WTC11 (cell line): ENCODE data around the gene PDCD1.

Experiments
- GABPB1 ChIP-seq: sonication (generic); formaldehyde crosslinking; IDR thresholded peaks from 2 replicates; pipeline ENCODE4 v1.8.1; 2023; ENCODE audit warnings: mild to moderate bottlenecking, missing genetic modification reagents
- NR1H2 ChIP-seq: sonication (generic); formaldehyde crosslinking; IDR thresholded peaks from 2 replicates; pipeline ENCODE4 v1.9.0; 2021; ENCODE audit warnings: mild to moderate bottlenecking, moderate library complexity, missing genetic modification reagents
- TF ChIP-seq, protein P1 (sequence below): fragments of 200-600 bp; IDR thresholded peaks from 2 replicates; pipeline ENCODE4 v1.8.0; 2022; ENCODE audit warnings: antibody characterized with exemption
- TF ChIP-seq, protein P2 (sequence below): sonication (generic); formaldehyde crosslinking; conservative IDR thresholded peaks from 2 replicates; pipeline ENCODE4 v1.8.1; 2022; ENCODE audit warnings: mild to moderate bottlenecking, missing genetic modification reagents
- TF ChIP-seq, protein P3 (sequence below): sonication (generic); formaldehyde crosslinking; conservative IDR thresholded peaks from 2 replicates; pipeline ENCODE4 v1.8.1; 2023; ENCODE audit warnings: mild to moderate bottlenecking, low read depth, missing genetic modification reagents, moderate library complexity
- TF ChIP-seq, protein P4 (sequence below): sonication (generic); formaldehyde crosslinking; IDR thresholded peaks from 2 replicates; pipeline ENCODE4 v1.8.0; 2022; ENCODE audit warnings: mild to moderate bottlenecking, missing genetic modification reagents

DNA sequence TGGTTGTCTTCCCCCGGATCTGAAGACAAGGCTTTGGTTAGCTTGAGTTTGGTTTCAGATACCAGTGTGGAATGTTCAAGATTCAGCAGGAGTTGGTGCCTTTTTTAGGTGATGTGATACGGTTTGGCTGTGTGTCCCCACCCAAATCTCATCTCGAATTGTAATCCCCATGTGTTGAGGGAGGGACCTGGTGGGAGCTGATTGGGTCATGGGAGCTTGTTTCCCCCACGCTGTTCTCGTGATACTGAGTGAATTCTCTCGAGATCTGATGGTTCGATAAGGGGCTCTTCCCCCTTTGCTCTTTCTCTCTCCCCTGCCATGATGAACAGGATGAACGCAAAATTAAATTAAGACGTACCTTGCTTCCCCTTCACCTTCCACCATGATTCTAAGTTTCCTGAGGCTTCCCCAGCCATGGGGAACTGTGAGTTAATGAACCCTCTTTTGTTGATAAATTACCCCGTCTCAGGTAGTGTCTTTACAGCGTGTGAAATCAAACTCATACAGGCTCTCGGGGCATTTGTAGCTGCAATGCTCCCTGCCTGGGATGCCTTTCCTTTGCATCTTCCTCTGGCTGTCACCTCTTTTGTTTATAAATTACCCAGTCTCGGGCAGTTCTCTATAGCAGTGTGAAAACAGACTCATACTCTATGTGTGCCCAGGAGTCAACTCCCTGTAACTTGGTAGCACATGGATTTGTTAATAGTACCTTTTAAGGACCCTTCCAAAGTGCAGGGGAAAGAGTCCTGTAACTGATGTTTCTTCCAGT is 21.3 kb downstream of the PDCD1 start:
- TF ChIP-seq, protein P1, sequence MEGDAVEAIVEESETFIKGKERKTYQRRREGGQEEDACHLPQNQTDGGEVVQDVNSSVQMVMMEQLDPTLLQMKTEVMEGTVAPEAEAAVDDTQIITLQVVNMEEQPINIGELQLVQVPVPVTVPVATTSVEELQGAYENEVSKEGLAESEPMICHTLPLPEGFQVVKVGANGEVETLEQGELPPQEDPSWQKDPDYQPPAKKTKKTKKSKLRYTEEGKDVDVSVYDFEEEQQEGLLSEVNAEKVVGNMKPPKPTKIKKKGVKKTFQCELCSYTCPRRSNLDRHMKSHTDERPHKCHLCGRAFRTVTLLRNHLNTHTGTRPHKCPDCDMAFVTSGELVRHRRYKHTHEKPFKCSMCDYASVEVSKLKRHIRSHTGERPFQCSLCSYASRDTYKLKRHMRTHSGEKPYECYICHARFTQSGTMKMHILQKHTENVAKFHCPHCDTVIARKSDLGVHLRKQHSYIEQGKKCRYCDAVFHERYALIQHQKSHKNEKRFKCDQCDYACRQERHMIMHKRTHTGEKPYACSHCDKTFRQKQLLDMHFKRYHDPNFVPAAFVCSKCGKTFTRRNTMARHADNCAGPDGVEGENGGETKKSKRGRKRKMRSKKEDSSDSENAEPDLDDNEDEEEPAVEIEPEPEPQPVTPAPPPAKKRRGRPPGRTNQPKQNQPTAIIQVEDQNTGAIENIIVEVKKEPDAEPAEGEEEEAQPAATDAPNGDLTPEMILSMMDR = no peak
- no peak for TF ChIP-seq NR1H2
- TF ChIP-seq GABPB1 (CRISPR knock-in tag) = no peak
- TF ChIP-seq, protein P2, sequence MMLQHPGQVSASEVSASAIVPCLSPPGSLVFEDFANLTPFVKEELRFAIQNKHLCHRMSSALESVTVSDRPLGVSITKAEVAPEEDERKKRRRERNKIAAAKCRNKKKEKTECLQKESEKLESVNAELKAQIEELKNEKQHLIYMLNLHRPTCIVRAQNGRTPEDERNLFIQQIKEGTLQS (CRISPR knock-in tag) = no peak
- TF ChIP-seq, protein P3, sequence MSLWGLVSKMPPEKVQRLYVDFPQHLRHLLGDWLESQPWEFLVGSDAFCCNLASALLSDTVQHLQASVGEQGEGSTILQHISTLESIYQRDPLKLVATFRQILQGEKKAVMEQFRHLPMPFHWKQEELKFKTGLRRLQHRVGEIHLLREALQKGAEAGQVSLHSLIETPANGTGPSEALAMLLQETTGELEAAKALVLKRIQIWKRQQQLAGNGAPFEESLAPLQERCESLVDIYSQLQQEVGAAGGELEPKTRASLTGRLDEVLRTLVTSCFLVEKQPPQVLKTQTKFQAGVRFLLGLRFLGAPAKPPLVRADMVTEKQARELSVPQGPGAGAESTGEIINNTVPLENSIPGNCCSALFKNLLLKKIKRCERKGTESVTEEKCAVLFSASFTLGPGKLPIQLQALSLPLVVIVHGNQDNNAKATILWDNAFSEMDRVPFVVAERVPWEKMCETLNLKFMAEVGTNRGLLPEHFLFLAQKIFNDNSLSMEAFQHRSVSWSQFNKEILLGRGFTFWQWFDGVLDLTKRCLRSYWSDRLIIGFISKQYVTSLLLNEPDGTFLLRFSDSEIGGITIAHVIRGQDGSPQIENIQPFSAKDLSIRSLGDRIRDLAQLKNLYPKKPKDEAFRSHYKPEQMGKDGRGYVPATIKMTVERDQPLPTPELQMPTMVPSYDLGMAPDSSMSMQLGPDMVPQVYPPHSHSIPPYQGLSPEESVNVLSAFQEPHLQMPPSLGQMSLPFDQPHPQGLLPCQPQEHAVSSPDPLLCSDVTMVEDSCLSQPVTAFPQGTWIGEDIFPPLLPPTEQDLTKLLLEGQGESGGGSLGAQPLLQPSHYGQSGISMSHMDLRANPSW (CRISPR knock-in tag) = no peak
- TF ChIP-seq, protein P4, sequence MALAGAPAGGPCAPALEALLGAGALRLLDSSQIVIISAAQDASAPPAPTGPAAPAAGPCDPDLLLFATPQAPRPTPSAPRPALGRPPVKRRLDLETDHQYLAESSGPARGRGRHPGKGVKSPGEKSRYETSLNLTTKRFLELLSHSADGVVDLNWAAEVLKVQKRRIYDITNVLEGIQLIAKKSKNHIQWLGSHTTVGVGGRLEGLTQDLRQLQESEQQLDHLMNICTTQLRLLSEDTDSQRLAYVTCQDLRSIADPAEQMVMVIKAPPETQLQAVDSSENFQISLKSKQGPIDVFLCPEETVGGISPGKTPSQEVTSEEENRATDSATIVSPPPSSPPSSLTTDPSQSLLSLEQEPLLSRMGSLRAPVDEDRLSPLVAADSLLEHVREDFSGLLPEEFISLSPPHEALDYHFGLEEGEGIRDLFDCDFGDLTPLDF (CRISPR knock-in tag) = no peak
